Epithelial cell of esophagus (primary cell): ENCODE measurements around the gene BARHL1.

Experiments
- DNase-seq: peaks from one replicate; pipeline ENCODE4 v3.0.0; 2010; ENCODE audit warnings: low read depth
- H3K4me3 ChIP-seq: 2 replicates; pipeline ENCODE4 v1.5.1; 2011; ENCODE audit warnings: mild to moderate bottlenecking, low read length, control low read depth
- TF ChIP-seq, protein P1 (sequence below): IDR thresholded peaks from 2 replicates; pipeline ENCODE4 v1.5.1; 2011; ENCODE audit warnings: low read depth, mild to moderate bottlenecking, low read length, control low read depth, inconsistent platforms; ENCODE audit not compliant: insufficient read depth; ENCODE audit errors: missing control alignments

The BARHL1 gene

DNA sequence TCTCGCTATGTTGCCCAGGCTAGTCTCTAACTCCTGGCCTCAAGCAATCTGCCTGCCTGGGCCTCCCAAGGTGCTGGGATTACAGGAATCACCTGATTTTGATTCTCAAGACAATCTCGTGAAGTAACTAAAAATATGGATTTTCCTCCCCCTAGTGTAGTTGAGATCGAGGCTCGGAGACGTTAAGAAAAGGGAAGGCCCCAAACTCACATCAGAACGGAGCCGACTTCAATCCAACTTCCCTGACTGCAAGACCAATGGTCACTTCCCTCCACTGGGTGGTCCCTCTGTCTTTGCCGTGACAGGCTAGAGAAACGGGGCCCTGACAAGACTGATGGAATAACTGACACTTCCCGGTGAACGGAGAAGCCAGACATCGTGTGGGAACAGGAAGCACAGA lies 28.3 kb downstream of the BARHL1 start:
- DNase-seq: no peak
- TF ChIP-seq, protein P1, sequence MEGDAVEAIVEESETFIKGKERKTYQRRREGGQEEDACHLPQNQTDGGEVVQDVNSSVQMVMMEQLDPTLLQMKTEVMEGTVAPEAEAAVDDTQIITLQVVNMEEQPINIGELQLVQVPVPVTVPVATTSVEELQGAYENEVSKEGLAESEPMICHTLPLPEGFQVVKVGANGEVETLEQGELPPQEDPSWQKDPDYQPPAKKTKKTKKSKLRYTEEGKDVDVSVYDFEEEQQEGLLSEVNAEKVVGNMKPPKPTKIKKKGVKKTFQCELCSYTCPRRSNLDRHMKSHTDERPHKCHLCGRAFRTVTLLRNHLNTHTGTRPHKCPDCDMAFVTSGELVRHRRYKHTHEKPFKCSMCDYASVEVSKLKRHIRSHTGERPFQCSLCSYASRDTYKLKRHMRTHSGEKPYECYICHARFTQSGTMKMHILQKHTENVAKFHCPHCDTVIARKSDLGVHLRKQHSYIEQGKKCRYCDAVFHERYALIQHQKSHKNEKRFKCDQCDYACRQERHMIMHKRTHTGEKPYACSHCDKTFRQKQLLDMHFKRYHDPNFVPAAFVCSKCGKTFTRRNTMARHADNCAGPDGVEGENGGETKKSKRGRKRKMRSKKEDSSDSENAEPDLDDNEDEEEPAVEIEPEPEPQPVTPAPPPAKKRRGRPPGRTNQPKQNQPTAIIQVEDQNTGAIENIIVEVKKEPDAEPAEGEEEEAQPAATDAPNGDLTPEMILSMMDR: no peak
- no peak overlapping the region for H3K4me3 ChIP-seq

DNA sequence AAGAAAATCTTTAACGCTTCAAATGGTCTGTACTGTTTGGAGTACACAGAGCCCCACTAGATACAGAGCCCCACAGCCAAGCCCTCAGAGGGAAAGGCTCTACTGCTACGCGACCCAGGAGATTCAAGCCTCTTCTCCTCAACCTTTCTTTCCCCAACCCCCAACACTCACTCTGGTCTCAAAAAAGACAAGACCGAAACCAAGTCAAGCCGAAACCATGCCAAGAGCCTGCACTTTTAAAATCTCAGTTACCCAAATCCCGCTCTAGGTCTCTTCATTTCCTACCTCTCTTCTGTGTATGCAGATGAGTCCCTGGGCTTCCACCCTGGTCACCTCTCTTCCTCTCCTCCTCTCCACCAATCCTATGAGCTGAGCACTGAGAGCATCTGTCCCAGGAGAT lies 31.9 kb downstream of the BARHL1 start:
- no peak for DNase-seq
- TF ChIP-seq, protein P1: no peak
- H3K4me3 ChIP-seq: no peak overlapping the region

DNA sequence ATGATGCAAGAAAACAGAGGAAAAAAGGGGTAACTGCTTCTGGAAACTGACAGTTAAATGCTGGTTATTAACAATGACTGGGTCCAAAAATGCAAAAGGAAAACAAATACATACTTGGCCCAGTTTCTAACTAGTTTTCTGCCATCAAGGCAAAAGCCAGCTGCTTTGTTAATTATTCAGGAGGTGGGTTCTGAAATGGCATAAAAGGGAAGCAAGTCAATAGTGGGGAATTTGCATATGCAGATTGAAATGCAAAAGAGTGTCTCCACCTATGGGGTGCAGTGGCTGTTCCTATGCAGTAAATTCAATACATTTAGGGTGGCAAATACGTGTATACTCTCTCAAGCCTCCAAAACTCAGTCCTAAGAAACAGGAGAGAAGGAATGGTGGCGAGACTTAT lies 33.4 kb downstream of the BARHL1 start:
- no peak for DNase-seq
- TF ChIP-seq, protein P1: no peak
- H3K4me3 ChIP-seq: no peak overlapping the region

DNA sequence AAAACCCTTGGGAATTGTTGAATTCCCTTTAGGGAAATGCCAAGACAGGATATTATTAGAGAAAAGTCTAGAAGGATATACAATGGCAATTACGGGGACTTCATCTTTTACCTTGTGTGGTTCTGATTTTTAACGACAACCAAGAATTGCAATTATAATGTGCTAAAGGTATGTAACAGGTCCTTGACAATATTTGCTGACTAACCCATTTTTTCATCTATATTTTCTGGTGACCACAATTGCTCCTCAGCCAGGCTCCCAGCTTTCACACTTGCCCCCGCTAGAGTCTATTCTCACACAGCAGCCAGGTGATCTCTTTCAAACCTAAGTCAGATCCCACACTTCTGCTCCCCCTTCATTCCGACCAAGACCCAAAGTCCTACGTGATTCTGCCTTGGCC lies 34.3 kb downstream of the BARHL1 start:
- TF ChIP-seq, protein P1: no peak
- no peak overlapping the region for H3K4me3 ChIP-seq
- DNase-seq: no peak

DNA sequence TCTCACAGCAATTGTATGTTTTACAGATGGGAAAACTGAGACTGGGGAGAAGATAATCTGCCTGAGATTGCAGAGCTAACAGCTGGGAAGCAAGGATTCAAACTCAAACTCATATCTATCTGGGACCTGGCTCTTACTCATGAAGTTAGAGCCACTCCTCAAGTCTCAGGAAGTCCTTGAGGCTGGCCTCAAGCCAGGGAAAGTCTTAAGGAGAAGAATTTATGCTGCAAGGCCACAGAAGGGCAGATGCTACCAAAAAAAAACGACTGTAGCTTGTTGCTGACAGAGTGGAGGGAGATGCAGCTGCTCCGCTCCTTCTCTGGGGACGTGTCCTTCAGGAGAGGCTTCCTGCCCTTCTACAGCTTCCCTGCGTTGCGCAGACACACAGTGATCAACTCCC lies 39.8 kb downstream of the BARHL1 start:
- TF ChIP-seq, protein P1: no peak
- no peak overlapping the region for H3K4me3 ChIP-seq
- peak; percentile 24 for DNase-seq

DNA sequence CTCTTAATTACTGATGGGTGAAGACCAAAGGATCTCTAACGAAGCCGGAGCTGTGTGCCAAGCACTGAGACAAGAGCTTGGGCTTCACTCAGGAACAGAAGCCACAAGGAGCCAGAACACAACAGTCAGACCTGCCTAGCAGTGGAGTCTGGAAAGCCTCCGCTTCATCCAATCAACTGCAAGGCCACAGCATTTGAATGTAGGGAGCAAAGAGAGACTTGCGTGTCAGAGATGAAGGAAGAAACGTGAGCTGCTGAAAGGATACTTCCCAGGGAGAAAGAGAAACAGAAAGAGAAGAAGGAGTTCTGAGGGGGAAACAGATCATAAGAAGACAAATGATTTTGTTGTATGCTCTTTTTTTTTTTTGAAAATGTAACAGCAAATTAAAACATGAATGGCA lies 43.9 kb downstream of the BARHL1 start:
- H3K4me3 ChIP-seq: no peak overlapping the region
- TF ChIP-seq, protein P1: no peak
- no peak for DNase-seq

DNA sequence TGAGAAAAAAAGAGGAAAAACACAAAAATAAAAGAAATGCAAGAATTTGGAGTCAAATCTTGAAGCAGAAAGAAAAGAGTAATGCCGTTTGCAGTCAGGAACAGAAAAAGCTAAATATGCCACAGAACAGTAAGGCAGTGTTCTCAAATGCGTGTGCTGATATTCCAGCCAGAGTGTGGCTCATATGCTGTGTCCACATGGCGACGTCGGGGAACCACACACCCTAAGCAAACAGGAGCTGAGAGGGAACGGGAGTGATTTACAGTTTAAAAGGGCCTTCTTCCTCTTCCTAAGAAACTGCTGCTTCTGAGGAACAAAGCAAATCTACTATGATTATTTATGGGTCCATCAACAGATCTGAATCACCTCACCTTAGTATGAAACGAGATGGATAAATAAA lies 44.7 kb downstream of the BARHL1 start:
- H3K4me3 ChIP-seq: no peak overlapping the region
- TF ChIP-seq, protein P1: no peak
- DNase-seq: no peak
